ENCODE results near the gene COPS7A. TPM values are rescaled to one million over a fixed set of nuclear protein-coding genes. Genes with fewer than 3 reads are reported as not detected.

Gene COPS7A

Small RNA genes within 50 kb of the gene (small RNA-seq; reads per million reads assigned to genes)
- gene RNU6-781P, result not detected

All from skeletal muscle satellite cell (primary cell).